ENCODE results near the gene SMOC1.

SMOC1 gene, protein sequence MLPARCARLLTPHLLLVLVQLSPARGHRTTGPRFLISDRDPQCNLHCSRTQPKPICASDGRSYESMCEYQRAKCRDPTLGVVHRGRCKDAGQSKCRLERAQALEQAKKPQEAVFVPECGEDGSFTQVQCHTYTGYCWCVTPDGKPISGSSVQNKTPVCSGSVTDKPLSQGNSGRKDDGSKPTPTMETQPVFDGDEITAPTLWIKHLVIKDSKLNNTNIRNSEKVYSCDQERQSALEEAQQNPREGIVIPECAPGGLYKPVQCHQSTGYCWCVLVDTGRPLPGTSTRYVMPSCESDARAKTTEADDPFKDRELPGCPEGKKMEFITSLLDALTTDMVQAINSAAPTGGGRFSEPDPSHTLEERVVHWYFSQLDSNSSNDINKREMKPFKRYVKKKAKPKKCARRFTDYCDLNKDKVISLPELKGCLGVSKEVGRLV

DNA sequence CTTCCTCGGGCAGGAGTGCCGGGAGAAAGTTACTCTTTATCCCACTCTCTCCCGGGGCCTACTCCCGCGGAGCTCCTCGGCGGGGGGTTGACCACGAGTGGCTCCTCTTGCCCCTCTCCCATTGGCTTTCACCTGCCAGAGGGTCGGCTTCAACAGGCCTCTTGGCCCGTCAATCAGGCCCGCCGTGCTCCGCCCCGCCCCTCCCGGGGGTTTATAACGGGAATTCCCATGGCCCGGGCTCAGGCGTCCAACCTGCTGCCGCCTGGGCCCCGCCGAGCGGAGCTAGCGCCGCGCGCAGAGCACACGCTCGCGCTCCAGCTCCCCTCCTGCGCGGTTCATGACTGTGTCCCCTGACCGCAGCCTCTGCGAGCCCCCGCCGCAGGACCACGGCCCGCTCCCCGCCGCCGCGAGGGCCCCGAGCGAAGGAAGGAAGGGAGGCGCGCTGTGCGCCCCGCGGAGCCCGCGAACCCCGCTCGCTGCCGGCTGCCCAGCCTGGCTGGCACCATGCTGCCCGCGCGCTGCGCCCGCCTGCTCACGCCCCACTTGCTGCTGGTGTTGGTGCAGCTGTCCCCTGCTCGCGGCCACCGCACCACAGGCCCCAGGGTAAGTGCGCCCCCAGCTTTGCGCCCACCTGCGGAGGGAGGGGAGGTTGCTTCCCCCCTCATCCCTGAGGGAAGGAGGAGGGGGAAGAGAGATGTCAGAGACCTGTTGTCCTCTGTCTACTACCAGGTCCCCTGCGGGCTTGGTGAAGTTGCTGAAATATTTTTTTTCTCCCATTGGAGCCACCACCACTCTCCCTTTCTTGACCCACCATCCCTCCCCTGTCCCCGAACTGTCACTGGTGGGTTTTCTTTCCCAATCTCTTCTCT lies at the start of gene SMOC1:
Gene SMOC1, plus strand, starts transcription at position 242 of the 869 bp plus-strand sequence. Its CDS starts 263 bp downstream, at position 505.
- peak; percentile 22 for DNase-seq

DNA sequence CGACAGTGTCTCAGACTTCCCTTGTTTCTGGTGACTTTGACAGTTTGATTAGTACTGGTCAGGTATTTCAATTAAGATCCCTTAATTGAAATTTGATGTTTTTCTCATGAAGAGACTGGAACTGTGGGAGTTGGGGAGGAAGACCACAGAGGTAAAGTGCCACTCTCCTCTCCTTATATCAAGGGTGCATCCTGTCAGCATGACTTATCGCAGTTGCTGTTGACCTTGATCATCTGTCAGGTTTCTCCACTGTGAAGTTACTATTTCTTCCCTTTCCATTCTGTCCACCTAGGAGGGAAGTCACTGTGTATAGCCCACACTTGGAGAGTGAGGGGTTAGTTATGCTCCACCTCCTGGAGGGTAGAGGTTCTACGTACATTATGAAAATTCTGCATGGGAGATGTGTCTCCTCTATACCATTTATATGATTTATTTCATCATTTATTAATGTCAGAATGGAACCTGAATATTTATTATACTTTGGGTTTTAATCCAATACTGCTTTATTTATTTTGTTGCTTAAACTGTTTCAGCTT lies 40.3 kb upstream of the SMOC1 start:
- DNase-seq: no peak

DNA sequence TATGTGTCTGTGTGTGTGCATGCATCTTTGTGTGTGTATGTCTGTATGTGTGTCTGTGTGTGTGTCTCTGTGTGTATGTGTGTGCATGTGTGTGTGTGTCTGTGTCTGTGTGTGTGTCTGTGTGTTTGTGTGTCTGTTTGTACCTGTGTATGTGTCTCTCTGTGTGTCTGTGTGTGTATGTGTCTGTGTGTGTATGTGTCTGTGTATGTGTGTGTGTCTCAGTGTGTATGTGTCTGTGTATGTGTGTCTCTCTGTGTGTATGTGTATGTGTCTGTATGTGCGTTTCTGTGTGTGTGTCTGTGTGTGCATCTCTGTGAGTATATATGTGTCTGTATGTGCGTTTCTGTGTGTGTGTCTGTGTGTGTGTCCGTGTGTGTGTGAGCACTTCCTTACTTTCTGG lies 39.6 kb upstream of the SMOC1 start:
- no peak for DNase-seq

DNA sequence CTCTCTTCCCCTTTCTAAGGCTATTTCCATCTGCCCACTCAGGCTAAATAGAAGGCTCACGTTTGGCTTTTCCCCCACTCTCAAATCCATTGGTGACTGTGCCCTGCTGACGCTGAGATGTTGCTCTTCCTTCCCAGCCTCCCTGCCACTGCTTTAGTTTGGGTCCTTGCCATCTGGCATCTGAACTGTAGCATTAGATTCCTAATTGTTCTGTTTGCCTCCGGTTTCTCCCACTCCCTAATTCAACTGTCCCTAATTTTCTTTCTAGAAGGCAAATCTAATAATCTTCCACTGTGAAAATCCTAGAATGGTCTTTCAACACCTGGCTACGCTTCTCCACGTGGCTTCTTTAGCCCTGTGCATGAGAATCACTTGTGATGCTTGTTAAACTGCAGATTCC lies 37.6 kb upstream of the SMOC1 start:
- no peak for DNase-seq

DNA sequence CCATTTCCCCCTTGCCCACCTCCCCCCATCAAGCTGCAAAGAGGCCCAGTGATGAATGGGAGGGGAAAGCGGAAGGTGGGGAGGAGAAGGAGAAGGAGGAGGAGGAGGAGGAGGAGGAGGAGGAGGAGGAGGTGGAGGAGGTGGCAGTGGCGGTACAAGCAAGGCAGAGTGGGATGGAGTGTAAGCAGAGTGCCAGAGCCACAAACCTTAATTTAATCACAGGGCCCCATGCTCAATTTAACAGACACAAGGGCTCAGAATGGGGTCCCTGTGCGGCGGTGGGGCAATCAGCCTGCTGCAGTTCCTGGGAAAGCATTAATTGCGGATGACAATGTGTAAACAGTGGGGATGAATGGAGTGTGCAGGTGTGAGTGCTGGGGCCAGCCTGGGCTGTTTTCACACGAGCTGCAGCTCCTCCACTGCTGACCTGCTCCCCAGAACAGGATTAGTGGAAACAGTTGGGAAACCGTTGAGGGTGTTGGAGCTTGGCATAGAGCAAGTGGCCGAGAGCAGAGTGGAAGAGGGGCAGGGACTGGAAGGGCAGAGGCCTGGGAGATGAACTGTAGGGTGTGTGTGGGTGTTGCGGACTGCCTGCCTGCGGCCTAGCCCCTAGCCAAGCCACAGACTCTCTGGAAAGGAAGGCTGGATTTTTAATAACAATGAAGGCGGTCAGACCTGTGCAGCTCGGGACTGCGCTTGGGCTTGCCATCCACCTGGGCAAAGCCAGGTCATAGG lies 36.4 kb upstream of the SMOC1 start:
- no peak for DNase-seq

DNA sequence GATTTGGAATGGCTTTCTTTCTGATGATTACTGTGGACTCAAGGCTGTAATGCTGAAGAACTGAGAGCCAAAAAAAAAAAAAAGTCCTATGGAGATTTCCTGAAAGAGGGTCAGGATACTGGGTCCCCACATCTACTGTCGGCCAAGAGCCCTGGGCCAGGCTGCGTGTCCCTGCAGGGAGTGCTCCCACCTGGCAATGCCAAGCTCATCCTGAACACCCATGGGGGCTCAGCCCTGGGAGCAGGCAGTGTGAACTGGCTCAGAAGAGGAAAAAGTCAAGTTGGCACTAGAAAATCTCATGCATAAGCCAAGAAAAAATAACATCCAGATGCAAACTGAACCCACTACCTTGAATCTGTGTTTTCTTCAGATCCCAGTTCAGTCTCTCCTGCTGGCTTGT lies 35.0 kb upstream of the SMOC1 start:
- no peak for DNase-seq

DNA sequence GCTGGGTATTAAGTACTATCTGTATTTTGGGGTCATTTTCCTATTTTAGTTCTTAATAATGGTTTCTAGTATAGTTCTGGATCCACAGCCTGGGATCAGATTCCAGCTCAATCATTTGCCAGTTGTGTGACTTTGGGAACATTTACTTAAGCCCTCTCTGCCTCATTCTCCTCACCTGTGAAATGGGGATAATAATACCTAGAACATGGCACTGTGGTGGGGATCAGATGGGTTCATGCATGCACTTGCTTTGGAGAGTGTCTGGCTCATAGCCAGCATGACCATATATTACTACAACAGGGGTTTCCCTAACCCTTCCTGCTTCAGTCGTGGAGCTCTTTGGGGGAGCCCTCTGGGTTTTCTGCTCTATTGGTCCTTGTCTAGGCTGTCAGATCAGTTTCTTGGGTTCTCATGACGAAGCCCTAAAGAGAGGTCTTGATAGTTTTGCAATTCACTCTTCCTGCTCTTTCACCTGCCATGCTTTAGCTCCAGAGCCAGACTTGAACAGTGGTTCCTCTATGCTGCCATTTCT lies 34.1 kb upstream of the SMOC1 start:
- DNase-seq: no peak

DNA sequence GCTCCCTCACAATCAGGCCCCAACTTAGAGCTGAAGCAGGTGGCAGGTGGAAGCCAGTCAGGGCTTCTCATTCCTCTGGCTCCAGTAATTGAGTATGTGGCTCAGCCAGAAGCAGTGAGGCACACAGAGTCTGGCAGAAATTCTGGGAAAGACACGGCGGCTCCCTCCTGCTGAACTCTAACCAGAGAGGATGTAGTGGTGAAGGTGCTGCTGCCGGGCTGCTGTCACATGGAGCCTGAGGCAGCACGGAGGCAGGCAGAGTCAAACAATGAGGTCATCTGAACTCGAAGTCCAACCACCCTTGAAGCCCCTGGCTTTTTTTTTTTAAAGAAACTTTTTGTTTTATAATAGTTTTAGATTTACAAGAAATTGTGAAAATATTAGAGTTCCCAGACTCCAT lies 33.4 kb upstream of the SMOC1 start:
- no peak for DNase-seq

DNA sequence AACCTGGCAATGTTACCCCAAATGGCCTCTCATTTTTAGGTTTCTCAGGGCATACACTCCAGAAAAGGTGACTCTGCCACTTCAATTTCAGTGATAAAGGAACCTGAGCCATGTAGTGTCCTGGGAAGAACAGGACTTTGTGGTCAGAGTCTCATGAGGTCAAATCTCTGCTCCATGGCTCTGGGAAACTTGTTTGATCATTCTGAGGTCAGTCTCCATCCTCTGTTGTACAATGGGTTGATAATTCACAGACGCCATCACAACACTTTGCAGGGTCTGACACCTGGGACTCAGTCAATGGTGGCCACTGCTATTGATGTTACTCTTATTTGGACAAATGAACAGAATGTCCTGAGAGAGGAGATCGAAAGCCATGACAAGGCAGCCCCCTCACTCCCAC lies 31.1 kb upstream of the SMOC1 start:
- no peak for DNase-seq

DNA sequence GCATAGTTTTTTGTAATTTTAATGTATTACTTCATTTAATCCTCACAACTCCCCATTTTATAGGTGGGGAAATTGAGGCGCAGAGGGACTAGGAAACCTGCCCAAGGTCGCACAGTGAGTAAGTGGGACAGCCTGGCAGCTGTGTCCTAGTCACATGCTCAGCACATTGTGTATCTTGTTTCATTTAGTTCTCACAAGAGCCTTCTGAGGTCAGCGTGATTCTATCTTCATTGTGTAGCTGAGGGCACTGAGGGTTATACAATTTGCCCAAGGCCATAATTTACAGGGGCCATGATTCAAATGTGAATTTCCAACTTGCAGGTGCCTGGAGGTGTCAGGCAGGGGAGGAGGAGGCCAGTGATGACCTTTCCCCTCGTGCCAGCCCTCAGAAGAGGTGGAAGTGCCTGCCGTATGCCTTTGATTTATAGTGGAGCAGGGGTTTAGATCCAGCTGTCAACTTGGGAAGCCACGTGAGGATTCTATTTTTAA lies 30.3 kb upstream of the SMOC1 start:
- no peak for DNase-seq

DNA sequence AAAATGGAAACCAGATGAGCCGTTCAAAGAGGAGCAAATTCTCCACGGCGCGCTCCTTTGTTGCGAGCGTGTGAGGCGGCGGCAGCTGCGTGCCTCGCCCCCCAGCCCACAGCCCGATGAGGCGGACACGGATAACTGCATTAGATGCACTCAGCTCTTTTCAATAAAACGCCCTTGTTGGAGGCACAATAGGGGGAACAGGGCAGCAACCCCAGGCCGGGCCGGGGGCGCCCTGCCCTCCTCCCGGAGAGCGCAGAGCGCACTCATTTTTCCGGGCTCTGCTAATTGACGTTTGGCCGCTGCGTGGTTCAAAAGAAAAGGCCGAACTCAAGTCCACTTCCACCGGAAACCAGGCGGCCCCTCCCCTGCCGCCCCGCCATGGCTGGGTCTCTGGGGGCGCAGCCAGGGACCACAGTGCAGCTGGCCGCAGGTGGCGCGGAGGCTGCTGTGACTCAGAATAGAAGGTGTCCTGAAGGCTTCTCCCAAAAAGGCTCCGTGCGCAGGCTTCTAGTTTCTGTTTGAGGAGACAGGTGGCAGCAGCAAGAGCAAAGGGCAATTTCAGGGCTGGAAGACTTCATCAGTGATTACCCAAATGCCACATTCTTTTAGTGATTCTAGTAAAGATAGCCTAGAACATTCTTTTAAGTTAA lies 29.0 kb upstream of the SMOC1 start:
- no peak for DNase-seq

DNA sequence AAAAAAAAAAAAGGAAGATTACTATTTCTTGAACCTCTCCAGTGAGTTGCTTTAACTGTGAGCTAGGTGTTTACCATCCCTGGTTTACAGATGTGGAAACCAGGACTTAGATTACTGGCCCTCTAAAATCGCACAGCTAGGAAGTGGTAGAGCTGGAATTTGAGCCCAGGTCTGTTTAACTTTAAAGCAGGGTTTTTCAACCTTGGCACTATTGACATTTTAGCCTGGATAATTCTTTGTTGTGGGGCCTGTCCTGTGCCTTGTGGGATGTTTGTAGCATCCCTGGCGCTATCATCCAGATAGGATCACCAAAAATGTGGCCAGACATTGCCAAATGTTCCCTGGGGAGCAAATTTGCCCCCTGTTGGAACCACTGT lies 28.5 kb upstream of the SMOC1 start:
- DNase-seq: no peak

DNA sequence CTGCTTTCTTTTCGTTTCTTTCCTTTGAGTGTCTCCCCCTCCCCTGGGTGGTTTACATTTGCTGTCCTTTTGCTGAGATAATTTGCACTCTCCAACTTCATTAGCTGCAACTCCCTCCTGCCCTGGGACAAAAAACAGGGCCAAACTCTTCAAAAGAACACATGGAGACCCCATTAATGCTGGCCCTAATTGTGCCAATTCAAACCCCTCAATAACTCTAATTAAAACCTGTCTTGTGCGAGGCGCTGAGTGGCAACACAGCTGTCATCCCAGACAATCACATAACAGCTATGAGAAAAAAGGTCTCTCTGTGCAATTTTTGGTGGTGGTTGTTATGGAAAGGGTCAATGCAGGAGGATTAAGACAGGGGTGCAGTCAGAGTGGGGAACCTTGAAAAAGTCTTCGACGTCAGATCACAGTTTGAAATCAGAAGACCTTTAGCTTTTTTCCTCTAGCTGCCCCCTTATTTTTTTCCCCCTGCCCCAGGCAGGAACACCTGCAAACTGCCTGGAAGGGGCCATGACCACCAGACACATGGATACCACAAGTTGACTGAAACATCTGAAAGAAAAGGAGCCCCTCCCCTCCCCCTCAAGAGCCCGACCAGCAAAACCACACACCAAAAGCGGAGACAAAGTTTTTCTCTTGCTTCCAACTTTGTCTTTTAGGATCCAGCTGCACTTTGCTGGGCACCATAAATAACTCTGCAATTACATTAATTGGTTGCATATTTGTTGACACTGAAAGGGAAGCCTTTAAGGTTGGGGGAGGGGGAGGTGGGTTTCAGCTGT lies 26.5 kb upstream of the SMOC1 start:
- DNase-seq: no peak

DNA sequence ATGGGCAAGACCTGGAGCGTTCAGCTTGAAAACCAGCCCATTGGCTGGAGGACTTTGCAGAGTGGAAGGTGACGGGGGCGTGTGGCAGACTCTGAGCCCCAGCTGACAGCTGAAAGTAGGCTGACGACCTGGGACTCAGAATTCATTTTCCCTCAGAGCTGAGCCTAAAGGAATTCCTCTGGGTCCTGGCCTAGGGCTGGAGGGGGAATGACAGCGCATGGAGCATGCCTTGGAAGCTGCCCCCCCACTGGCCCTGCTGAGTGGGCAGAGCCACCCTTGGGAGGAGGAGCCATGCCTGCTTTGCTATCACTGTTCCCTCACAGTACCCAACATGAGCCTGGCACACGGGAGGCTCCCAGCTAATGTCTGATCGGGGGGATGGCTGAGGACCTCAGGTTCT lies 25.4 kb upstream of the SMOC1 start:
- no peak for DNase-seq

DNA sequence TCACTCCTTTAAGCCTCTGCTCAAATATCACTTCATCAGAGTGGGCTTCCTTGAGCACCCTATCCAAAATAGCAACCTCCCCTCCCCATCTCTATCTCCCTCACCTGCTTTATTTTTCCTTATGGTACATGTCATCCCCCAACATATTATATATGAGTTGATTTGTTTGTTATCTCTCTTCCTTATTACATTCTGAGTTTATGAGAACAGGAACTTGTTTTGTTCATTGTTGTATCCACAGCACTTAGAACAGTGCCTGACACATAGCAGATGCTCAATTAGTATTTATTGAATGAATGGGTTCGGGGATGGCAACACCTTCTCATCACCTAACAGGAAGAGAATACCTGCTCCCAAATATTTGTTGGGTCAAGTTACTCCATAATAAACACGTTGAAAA lies 24.6 kb upstream of the SMOC1 start:
- DNase-seq: no peak

DNA sequence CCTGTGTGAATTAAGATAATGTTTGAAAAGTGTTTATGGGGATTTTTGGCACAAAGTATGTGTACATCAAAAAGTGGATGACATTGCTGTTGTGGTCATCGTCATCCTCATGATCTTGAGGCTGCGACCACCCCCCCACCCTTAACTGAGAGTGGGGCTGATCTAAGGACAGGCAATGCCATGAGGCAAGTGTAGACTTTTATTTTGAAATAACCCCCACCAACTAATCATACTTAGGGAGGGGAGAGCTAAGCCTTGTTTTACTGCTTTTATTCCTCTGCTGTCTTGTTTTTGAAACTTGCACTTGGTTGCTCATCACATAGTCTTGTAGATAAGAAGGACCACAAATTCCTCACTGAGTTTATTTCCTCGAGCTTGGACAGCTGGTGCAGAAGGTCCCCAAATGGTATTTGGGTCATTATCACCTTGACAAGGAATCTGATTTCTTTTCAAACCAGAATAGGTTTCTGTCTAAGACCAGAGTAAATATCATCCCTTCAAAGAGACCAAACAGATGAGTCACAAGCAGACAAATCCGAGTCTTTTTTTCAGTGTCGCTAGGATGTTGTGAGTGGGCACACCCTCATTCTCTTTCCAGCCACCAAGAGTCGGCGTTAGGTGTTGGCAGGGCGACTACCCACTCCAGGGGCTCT lies 23.9 kb upstream of the SMOC1 start:
- no peak for DNase-seq

DNA sequence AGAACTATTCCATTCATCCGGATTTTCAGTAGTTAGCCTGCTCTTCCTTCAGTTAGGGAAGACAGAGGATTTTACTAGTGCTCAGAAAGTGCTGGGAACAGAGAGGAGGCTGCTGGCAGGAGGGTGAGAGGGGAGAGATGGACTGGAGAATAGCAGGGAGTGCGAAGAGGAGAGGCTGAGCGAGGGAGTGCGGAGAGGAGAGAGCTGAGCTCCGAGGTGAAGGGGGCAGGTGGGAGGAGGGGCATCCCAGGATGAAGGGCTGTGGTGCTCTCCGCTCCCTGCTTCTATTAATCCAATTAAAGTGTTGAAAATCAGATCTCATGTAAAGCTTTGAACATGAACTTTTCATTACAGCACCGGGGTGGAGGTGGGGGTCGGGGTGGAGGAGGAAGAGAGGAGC lies 20.4 kb upstream of the SMOC1 start:
- no peak for DNase-seq

DNA sequence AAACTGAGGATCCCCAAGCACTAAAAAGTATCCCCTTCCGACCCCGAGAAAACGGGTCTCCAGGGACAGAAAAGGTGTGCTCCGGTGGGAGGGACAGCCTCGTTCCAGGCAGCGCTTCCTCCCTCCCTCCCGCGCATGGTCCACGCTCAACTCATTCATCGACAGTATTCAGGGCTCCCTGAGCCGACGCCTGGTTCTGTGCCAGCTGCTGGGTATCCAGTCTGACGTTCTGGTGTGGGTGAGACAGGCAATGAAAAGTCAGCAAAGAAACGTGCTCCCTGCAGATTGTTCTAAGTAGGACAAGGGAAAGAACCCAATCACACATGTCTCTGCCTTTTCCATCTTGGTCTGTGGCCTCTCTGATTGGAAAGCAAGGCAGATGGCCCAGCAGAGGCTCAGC lies 19.6 kb upstream of the SMOC1 start:
- no peak for DNase-seq

DNA sequence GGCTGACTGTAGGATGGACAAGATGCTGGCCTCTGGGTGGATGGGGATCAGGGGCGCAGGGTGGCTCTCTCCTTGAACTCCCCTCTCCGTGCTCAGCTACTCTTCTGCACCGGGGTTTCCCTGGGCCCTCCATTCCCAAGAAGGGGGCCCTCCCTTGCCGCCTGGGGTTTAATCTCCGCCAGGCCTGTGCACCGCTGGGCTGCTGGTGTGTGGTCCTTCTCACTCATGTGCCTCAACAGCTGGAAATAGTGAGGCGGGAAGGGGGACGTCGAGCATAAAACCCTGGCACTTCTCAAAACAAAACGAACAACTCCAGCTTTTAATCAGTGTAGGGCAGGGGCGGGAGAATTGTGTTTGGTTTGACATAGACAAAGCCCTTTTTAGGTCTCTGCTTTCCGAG lies 19.0 kb upstream of the SMOC1 start:
- DNase-seq: no peak

DNA sequence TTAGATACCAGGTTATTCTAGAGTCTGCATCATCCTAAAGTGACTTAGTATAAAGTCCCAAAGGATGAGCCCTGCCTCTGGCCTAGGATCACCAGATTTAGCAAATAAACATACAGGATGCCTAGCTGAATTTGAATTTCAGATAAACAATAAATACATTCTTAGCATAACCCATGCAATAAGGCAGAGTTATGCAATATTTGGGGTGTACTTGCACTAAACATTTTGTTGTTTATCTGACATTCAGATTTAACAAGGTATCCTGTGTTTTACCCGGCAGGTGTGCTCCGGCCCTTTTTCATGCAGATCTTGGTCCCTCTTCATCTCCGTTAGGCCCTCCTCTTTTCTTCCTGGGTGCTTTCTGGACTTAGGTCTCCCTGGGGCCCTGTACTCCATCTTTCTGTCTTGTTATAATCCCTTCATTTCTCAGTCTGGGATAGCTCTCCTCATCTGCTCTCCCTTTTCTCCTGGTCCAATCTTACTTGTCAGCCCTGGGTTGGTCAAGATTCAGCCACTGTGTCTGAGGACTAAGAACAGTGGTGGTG lies 18.1 kb upstream of the SMOC1 start:
- no peak for DNase-seq

DNA sequence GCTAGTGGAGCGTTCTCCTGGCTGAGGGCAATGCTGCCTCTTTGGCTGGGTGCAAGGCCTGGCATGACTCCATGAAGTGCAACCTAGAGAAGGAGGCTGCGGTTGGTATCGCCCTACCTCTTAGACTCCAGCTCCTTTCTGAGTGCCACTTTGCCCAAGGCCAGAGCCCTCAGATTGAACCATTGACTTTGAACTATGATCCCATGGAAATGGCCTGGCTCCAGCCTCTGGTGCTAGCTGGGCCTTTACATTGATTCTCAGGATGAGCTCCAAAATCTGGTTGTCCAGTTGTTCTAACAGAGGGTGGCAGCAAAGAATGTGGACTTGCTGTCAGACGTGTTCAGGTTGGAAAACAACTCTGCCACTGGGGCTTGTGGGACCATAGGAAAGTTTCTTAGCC lies 16.1 kb upstream of the SMOC1 start:
- DNase-seq: no peak
